PC-9 (cell line): ENCODE measurements around the gene CFC1.
"Not testable (repeated sequence)": the region's sequence is repeated elsewhere in the genome, so short reads cannot be mapped to it uniquely, and the experiment has no call there.

ENCODE experiments used
- CTCF ChIP-seq: fragments of 200-600 bp; sonication (generic); conservative IDR thresholded peaks from 2 replicates; pipeline ENCODE4 v1.6.1; 2017; ENCODE audit warnings: mixed run types, antibody characterized with exemption, mild to moderate bottlenecking, moderate library complexity
- EZH2 ChIP-seq: fragments of 200-600 bp; sonication (generic); IDR thresholded peaks from 2 replicates; pipeline ENCODE4 v1.8.0; 2017; ENCODE audit warnings: antibody characterized with exemption, low read depth

- not testable (repeated sequence) for TF ChIP-seq CTCF, EZH2
Measured at GRCh38 chr2:130548418-130548817, 51.0 kb downstream of the CFC1 start.
